ENCODE data around the gene SORCS1. TPM values are rescaled to one million over a fixed set of nuclear protein-coding genes. Genes with fewer than 3 reads are reported as not detected.

Gene SORCS1
- polyA plus RNA-seq, 1 of the 3 experiments (the other 2 are of a cell fraction) = 0.66 TPM

- ChIA-PET POLR2A (no interaction called here), CTCF (interaction anchor here (2.1 kb wide), 1 partner anchor 114 kb away, joined by 8 read pairs; no protein-coding TSS in a partner anchor)
- Histone ChIP-seq H2AFZ (ENCODE audit: low read depth) (no peak overlapping the region), H3K27ac (ENCODE audit: low read depth in 2 of 2, low read length in 1 of 2) (no peak overlapping the region; a peak in 2 of 4 replicates), H3K4me1 (ENCODE audit: control insufficient read depth in 1 of 2, insufficient read depth in 2 of 2, low read depth in 1 of 2, low read length in 1 of 2) (peaks cover 0 to 18% of the 10 kb centered on the region in 2 experiments; a peak in 2 of 4 replicates), H4K20me1 (ENCODE audit: insufficient read depth) (no peaks in the 10 kb centered on the region), H3K36me3 (replicated peaks in 1 of 2; ENCODE audit: control insufficient read depth in 1 of 2, insufficient read depth in 2 of 2, low read length in 1 of 2) (no peaks in the 10 kb centered on the region), H3K79me2 (ENCODE audit: insufficient read depth) (no peaks in the 10 kb centered on the region), H3K9ac (no peak overlapping the region), H3K4me2 (no peak overlapping the region), H3K9me3 (no peaks in the 10 kb centered on the region), H3K27me3 (ENCODE audit: insufficient read depth) (no peaks in the 10 kb centered on the region), H3F3A (replicated peaks; ENCODE audit: insufficient read depth) (no peaks in the 10 kb centered on the region), H3K9me2 (no peaks in the 10 kb centered on the region), H3K4me3 (ENCODE audit: low read depth in 2 of 2, low read length in 1 of 2) (no peak overlapping the region)
- WGBS (ENCODE audit: low lambda C conversion rate) = 49% methylated on average over 4 of the region's 4 CpGs
- no peak for DNase-seq
- TF ChIP-seq EZH2phosphoT487 (IDR thresholded peaks at IDR 0.05; ENCODE audit: borderline replicate concordance, low read depth) = no peak
- TF ChIP-seq CTCF (IDR thresholded peaks at IDR 0.05) = no peak
- TF ChIP-seq EP300 (IDR thresholded peaks at IDR 0.05; ENCODE audit: borderline replicate concordance in 1 of 2, low read depth in 1 of 2, low read length in 1 of 2) = no peak
Measured at GRCh38 chr10:106819490-106819889, 345.0 kb downstream of the SORCS1 start.

DNA sequence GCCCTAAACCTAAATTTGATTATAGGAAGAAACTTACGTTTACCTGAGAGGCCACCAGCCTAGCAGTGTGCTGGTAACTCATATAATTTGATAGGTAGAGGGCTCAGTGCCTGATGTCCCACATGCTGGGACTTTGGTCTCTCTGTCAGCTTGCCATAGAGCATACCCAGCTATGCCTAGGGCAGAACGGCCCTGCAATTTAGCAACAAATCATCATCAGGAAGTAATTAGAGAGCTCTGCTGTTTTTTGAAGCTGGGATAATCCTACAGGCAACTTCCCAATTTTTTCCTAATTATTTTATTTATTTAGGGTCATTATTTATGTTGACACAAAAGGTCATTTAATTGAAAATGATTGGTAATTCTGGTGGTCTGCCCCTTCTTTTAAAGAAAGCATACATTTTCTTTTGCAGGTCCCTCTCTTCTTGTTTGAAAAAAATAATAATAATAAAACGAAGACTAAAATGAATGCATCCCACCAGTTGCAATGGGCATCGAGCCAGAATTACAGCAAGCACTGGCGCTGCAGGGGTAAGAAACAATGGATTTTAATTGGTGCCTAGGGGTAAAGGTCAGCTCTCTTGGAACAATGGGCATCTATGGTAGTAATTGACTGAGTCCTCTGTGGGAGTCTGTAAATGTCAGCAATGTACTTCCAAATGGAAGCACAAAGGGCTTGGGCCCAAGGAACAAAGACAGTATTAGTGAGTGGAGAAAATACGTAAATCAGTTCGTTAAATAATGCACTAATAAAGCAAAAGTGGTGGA lies 348.0 kb downstream of the SORCS1 start:
- Histone ChIP-seq H4K20me1 (ENCODE audit: insufficient read depth) (no peaks in the 10 kb centered on the region), H3K79me2 (ENCODE audit: insufficient read depth) (no peaks in the 10 kb centered on the region), H3K9ac (no peak overlapping the region), H3K27me3 (ENCODE audit: insufficient read depth) (no peaks in the 10 kb centered on the region), H3K36me3 (replicated peaks in 1 of 2; ENCODE audit: control insufficient read depth in 1 of 2, insufficient read depth in 2 of 2, low read length in 1 of 2) (no peaks in the 10 kb centered on the region), H3K9me2 (no peaks in the 10 kb centered on the region), H3K4me1 (ENCODE audit: control insufficient read depth in 1 of 2, insufficient read depth in 2 of 2, low read depth in 1 of 2, low read length in 1 of 2) (peaks cover 0 to 18% of the 10 kb centered on the region in 2 experiments; a peak in 2 of 4 replicates), H3F3A (replicated peaks; ENCODE audit: insufficient read depth) (no peaks in the 10 kb centered on the region), H3K4me2 (no peak overlapping the region), H2AFZ (ENCODE audit: low read depth) (no peak overlapping the region), H3K9me3 (no peaks in the 10 kb centered on the region), H3K4me3 (ENCODE audit: low read depth in 2 of 2, low read length in 1 of 2) (no peak overlapping the region; a peak in 1 of 4 replicates), H3K27ac (ENCODE audit: low read depth in 2 of 2, low read length in 1 of 2) (peak overlapping the region in 1 of 2 experiments; percentile 96; a peak in 2 of 4 replicates)
- TF ChIP-seq MEF2A (IDR thresholded peaks at IDR 0.05; ENCODE audit: borderline replicate concordance, low read depth) (no peak), CHD2 (IDR thresholded peaks at IDR 0.05; ENCODE audit: low read length, partially characterized antibody) (no peak), EP300 (IDR thresholded peaks at IDR 0.05; ENCODE audit: borderline replicate concordance in 1 of 2, low read depth in 1 of 2, low read length in 1 of 2) (peak in 1 of 2 experiments; percentile 98; a peak in 2 of 4 replicates), RAD21 (IDR thresholded peaks at IDR 0.05; ENCODE audit: low read length) (peak; percentile 40), SIN3A (IDR thresholded peaks at IDR 0.05; ENCODE audit: borderline replicate concordance, low read depth, low read length) (no peak), GATA2 (CRISPR knock-in tag; IDR thresholded peaks at IDR 0.05) (peak; percentile 27; the same call in 1 of the 2 replicates), USF2 (IDR thresholded peaks at IDR 0.05; ENCODE audit: borderline replicate concordance, low read depth, low read length) (no peak), ELF1 (IDR thresholded peaks at IDR 0.05) (no peak), MXI1 (IDR thresholded peaks at IDR 0.05; ENCODE audit: low read depth, low read length) (peak; percentile 69), TEAD4 (IDR thresholded peaks at IDR 0.05; ENCODE audit: borderline replicate concordance, insufficient read depth) (no peak), JUND (IDR thresholded peaks at IDR 0.05) (no peak), RCOR1 (IDR thresholded peaks at IDR 0.05; ENCODE audit: low read length) (peak; percentile 74), FOXJ3 (CRISPR knock-in tag; IDR thresholded peaks at IDR 0.05) (peak; percentile 50; the same call in 1 of the 2 replicates), USF1 (IDR thresholded peaks at IDR 0.05; ENCODE audit: borderline replicate concordance, low read depth) (no peak), SMC3 (IDR thresholded peaks at IDR 0.05; ENCODE audit: low read depth, low read length) (0 out of 2 replicates have a peak, but pooled peaks have one; percentile 8)
- TF ChIP-seq, protein P1, sequence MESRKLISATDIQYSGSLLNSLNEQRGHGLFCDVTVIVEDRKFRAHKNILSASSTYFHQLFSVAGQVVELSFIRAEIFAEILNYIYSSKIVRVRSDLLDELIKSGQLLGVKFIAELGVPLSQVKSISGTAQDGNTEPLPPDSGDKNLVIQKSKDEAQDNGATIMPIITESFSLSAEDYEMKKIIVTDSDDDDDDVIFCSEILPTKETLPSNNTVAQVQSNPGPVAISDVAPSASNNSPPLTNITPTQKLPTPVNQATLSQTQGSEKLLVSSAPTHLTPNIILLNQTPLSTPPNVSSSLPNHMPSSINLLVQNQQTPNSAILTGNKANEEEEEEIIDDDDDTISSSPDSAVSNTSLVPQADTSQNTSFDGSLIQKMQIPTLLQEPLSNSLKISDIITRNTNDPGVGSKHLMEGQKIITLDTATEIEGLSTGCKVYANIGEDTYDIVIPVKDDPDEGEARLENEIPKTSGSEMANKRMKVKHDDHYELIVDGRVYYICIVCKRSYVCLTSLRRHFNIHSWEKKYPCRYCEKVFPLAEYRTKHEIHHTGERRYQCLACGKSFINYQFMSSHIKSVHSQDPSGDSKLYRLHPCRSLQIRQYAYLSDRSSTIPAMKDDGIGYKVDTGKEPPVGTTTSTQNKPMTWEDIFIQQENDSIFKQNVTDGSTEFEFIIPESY (IDR thresholded peaks at IDR 0.05; ENCODE audit: borderline replicate concordance, low read depth) = no peak
- CTCF ChIA-PET = interaction anchor here (0.7 to 2.2 kb wide), 7 partner anchors 10 to 328 kb away, joined by 3 to 7 read pairs (median 3); no protein-coding TSS in a partner anchor
- POLR2A ChIA-PET = interaction anchor here (1.1 kb wide), 1 partner anchor 101 kb away, joined by 5 read pairs; no protein-coding TSS in a partner anchor
- peak; percentile 70 for DNase-seq
- 22% methylated on average over 7 of the region's 7 CpGs for WGBS (ENCODE audit: low lambda C conversion rate)
